Activated CD8-positive, alpha-beta T cell treated with anti-CD3 and anti-CD28 coated beads for 36 hours (primary cell): Measurements from ENCODE around the gene MEX3B. TPM values are rescaled to one million over a fixed set of nuclear protein-coding genes. Genes with fewer than 3 reads are reported as not detected.
"Not testable (repeated sequence)": the region's sequence is repeated elsewhere in the genome, so short reads cannot be mapped to it uniquely, and the experiment has no call there.

Source experiments
- ATAC-seq: fragments of 200-7000 bp; cut with Tn5 transposase; one replicate; pipeline ENCODE4 v1.10.0; 2021; ENCODE audit warnings: mild to moderate bottlenecking, moderate library complexity
- CTCF ChIA-PET: fragments of 350-600 bp; sonication (Branson Sonifier 250); formaldehyde crosslinking; loops from one replicate; lab custom pipeline; 2021; ENCODE audit warnings: antibody characterized with exemption; lab: Charles Lee
- POLR2A ChIA-PET: fragments of 350-600 bp; sonication (Branson Sonifier 250); formaldehyde crosslinking; loops from one replicate; lab custom pipeline; 2021; ENCODE audit warnings: antibody characterized with exemption; lab: Charles Lee
- DNase-seq: peaks from one replicate; pipeline ENCODE4 v3.0.0-alpha.2; 2020
- H3K27ac Mint-ChIP-seq: one replicate; pipeline ENCODE4 v1.8.0; 2021; ENCODE audit warnings: mild to moderate bottlenecking, mixed read lengths
- H3K27me3 Mint-ChIP-seq: one replicate; pipeline ENCODE4 v1.8.0; 2021; ENCODE audit warnings: mixed read lengths
- H3K36me3 Mint-ChIP-seq: one replicate; pipeline ENCODE4 v1.8.0; 2021; ENCODE audit warnings: low read depth, mixed read lengths
- H3K4me1 Mint-ChIP-seq: one replicate; pipeline ENCODE4 v1.8.0; 2021; ENCODE audit warnings: low read depth, mixed read lengths
- H3K4me3 Mint-ChIP-seq: one replicate; pipeline ENCODE4 v1.8.0; 2021; ENCODE audit warnings: mild to moderate bottlenecking, moderate library complexity, mixed read lengths
- H3K9me3 Mint-ChIP-seq: one replicate; pipeline ENCODE4 v1.8.0; 2021; ENCODE audit warnings: mixed read lengths
- intact Hi-C: fragments of 100-400 bp; cut with micrococcal nuclease; formaldehyde crosslinking; loops from one replicate; pipeline ENCODE4 v1.10.0; 2022
- total RNA-seq, 2 experiments: library from RNA; stranded (reverse); gene quantifications; one replicate each; pipeline ENCODE4 v1.2.3, GENCODE V29; 2021
- TF ChIP-seq, protein P1 (sequence below): fragments of 200-600 bp; IDR thresholded peaks from one replicate; pipeline ENCODE4 v1.8.0; 2022; ENCODE audit warnings: antibody characterized with exemption, mild to moderate bottlenecking

The MEX3B gene
- total RNA-seq, 2 experiments from 2014 or later = 0.69 to 0.99 TPM

DNA sequence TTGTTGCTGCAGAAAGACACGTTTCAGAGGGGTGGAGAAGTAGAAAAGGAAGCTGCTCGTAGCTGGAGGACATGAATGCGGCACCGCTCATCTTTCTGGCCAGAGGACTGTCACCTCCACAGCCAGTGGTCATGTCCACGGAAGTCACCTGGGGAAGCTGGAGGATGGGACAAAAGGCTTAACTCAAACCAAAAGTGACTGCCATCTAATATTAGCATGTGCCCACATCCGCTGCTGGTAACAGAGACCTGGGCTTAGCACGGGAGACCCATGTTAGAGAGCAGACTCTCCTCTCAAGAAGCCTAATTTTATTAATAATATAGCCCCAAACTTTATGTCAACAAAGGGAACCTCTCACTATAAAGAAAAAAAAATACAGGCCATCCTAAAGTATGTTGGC lies 5.9 kb downstream of the MEX3B start:
- H3K9me3 Mint-ChIP-seq = no peaks in the 10 kb centered on the region
- intact Hi-C loops = no loop called here
- no peak for DNase-seq

DNA sequence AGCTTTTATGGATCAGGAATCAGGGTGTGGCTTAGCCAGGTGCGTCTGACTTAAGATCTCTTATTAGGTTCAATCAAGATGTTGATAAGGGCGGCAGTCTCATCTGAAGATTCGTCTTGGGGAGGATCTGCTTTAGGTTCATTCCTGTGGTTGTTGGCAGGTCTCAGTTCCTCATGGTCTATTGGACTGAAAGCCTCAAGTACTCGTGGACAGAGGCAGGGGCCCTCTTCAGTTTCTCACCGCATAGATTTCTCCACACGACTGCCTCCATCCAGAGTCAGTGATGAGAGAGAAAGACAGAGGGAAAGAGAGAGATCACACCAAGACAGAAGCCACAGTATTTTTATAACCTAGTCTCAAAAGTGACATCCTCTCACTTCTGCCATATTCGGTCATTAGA lies 9.4 kb downstream of the MEX3B start:
- no peak for DNase-seq
- Mint-ChIP-seq H3K4me3 (no peak overlapping the region), H3K27ac (no peak overlapping the region), H3K4me1 (no peaks in the 10 kb centered on the region), H3K36me3 (no peaks in the 10 kb centered on the region), H3K9me3 (no peaks in the 10 kb centered on the region), H3K27me3 (peaks cover 3% of the 10 kb centered on the region)
- TF ChIP-seq, protein P1, sequence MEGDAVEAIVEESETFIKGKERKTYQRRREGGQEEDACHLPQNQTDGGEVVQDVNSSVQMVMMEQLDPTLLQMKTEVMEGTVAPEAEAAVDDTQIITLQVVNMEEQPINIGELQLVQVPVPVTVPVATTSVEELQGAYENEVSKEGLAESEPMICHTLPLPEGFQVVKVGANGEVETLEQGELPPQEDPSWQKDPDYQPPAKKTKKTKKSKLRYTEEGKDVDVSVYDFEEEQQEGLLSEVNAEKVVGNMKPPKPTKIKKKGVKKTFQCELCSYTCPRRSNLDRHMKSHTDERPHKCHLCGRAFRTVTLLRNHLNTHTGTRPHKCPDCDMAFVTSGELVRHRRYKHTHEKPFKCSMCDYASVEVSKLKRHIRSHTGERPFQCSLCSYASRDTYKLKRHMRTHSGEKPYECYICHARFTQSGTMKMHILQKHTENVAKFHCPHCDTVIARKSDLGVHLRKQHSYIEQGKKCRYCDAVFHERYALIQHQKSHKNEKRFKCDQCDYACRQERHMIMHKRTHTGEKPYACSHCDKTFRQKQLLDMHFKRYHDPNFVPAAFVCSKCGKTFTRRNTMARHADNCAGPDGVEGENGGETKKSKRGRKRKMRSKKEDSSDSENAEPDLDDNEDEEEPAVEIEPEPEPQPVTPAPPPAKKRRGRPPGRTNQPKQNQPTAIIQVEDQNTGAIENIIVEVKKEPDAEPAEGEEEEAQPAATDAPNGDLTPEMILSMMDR = no peak
- intact Hi-C loops = no loop called here
- ChIA-PET CTCF (no interaction called here), POLR2A (no interaction called here)
- no peak for ATAC-seq

More for the DNA sequence above, 5.9 kb downstream of the MEX3B start:
- ChIA-PET POLR2A (no interaction called here), CTCF (no interaction called here)
- no peak for ATAC-seq
- TF ChIP-seq, protein P1 = no peak
- no peak overlapping the region for H3K27ac Mint-ChIP-seq
- no peak overlapping the region for H3K4me3 Mint-ChIP-seq
- no peaks in the 10 kb centered on the region for H3K36me3 Mint-ChIP-seq
- peaks cover 5% of the 10 kb centered on the region for H3K27me3 Mint-ChIP-seq
- H3K4me1 Mint-ChIP-seq = peaks cover 5% of the 10 kb centered on the region

DNA sequence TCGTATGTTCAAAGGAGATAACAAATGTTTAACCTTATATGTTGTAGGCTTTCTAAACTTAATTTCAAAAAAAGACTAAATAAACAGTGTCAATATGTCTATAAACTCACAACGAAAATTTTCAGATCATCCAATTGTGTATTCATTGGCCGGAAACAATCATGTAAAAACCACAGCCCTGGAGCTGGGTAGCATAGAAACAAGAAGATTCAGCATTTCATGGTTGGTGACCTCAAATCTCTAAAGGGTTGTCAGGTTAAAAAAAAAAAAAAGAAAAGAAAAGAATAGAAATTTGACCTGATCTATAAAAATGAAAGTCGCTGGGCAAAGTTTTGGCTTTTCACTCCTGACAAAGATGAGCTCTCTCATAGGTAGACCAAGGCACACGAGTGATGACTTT lies 13.9 kb downstream of the MEX3B start:
- ChIA-PET POLR2A (no interaction called here), CTCF (no interaction called here)
- no peaks in the 10 kb centered on the region for H3K36me3 Mint-ChIP-seq
- no peak overlapping the region for H3K4me3 Mint-ChIP-seq
- ATAC-seq (no peak), DNase-seq (no peak)
- no peaks in the 10 kb centered on the region for H3K9me3 Mint-ChIP-seq
- TF ChIP-seq, protein P1 = no peak
- no peak overlapping the region for H3K27ac Mint-ChIP-seq
- H3K4me1 Mint-ChIP-seq = no peaks in the 10 kb centered on the region
- intact Hi-C loops = no loop called here
- H3K27me3 Mint-ChIP-seq = peaks cover 3% of the 10 kb centered on the region

DNA sequence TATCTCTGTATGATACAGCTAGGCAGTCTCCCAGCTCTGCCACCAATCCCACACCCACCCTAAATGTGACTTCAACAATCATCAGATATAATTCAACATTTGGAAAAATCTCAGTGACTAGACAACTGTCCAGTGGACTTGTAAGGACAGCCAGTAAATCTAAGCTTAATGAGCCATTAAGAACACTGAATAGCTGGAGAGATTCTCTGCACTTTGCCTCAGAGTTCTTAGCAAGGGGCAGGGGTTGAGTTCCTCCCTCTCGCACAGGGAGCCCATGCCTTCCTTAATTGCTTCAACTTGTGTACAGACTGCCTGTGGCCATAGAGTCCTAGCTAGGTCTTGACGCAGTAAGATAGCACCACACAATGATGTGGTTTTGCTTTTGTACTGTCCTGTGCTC lies 15.6 kb downstream of the MEX3B start:
- Mint-ChIP-seq H3K36me3 (no peaks in the 10 kb centered on the region), H3K4me1 (no peaks in the 10 kb centered on the region), H3K27me3 (peaks cover 3% of the 10 kb centered on the region), H3K4me3 (no peak overlapping the region), H3K9me3 (no peaks in the 10 kb centered on the region), H3K27ac (no peak overlapping the region)
- intact Hi-C loops = no loop called here
- TF ChIP-seq, protein P1 = no peak
- POLR2A ChIA-PET = interaction anchor here (0.9 kb wide), 1 partner anchor 137 kb away, joined by 3 read pairs; no protein-coding TSS in a partner anchor
- CTCF ChIA-PET = no interaction called here
- DNase-seq (no peak), ATAC-seq (no peak)

DNA sequence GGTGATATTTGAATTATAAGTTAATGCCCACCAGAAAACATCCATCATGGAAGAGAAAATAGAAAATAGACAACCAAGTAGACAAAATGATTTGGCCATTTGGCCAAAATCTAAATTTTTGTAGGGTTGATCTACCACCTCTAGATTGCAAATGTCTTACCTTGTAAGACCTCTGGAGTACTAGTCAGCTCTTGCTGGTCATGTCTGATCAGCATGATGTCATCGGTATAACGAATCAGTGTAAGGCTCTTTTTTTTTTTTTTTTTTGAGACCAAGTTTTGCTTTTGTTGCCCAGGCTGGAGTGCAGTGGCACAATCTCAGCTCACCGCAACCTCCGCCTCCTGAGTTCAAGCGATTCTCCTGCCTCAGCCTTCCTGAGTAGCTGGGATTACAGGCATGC lies 17.7 kb downstream of the MEX3B start:
- intact Hi-C loops, H3K27me3 Mint-ChIP-seq, H3K36me3 Mint-ChIP-seq, DNase-seq, ATAC-seq, H3K4me1 Mint-ChIP-seq, H3K4me3 Mint-ChIP-seq, CTCF ChIA-PET, H3K9me3 Mint-ChIP-seq, H3K27ac Mint-ChIP-seq: not testable (repeated sequence)
- POLR2A ChIA-PET = interaction anchor here (1.7 kb wide), 1 partner anchor 20 kb away, joined by 4 read pairs; no protein-coding TSS in a partner anchor

DNA sequence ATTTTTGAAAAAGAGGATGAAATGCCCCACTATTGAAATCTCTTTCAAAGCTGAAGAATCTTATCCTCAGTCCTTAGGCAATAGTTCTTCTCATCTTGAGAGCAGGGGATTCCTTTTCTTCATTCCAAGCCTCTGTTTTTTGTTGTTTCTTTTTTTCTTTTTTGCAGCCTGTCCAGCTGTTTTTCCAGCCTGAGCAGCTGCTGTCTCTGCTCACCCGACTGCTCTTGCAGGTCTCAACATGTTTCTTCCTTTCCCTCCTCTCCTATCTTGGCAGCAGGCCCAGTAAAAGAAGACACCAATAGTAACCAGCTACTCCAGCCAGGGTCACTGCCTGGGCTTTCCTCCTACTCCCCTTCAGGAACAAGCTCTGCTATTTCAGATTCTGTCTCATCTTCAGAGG lies 23.8 kb downstream of the MEX3B start:
- no peak for DNase-seq
- no peaks in the 10 kb centered on the region for H3K9me3 Mint-ChIP-seq
- POLR2A ChIA-PET = no interaction called here
- no peaks in the 10 kb centered on the region for H3K4me1 Mint-ChIP-seq
- peaks cover 3% of the 10 kb centered on the region for H3K27me3 Mint-ChIP-seq
- H3K4me3 Mint-ChIP-seq = no peak overlapping the region
- H3K27ac Mint-ChIP-seq = no peak overlapping the region
- H3K36me3 Mint-ChIP-seq = no peaks in the 10 kb centered on the region
- TF ChIP-seq, protein P1 = no peak
- no peak for ATAC-seq
- intact Hi-C loops = no loop called here
- CTCF ChIA-PET = no interaction called here
